Rectal smooth muscle tissue (tissue), 1 donor: ENCODE data around the gene MYADML2.

Source experiments
- H3K27ac ChIP-seq: one replicate; pipeline ENCODE4 v1.7.0; 2013; ENCODE audit warnings: low read depth, low read length, inconsistent platforms
- H3K27me3 ChIP-seq: one replicate; pipeline ENCODE4 v1.7.0; 2013; ENCODE audit warnings: low read length; ENCODE audit not compliant: control insufficient read depth, insufficient read depth
- H3K36me3 ChIP-seq: one replicate; pipeline ENCODE4 v1.7.0; 2013; ENCODE audit warnings: low read length; ENCODE audit not compliant: control insufficient read depth, insufficient read depth
- H3K4me1 ChIP-seq: one replicate; pipeline ENCODE4 v1.7.0; 2013; ENCODE audit warnings: low read length; ENCODE audit not compliant: control insufficient read depth, insufficient read depth
- H3K4me3 ChIP-seq: one replicate; pipeline ENCODE4 v1.7.0; 2013; ENCODE audit warnings: low read length
- H3K9ac ChIP-seq: one replicate; pipeline ENCODE4 v1.7.0; 2013; ENCODE audit warnings: low read length

MYADML2 gene

DNA sequence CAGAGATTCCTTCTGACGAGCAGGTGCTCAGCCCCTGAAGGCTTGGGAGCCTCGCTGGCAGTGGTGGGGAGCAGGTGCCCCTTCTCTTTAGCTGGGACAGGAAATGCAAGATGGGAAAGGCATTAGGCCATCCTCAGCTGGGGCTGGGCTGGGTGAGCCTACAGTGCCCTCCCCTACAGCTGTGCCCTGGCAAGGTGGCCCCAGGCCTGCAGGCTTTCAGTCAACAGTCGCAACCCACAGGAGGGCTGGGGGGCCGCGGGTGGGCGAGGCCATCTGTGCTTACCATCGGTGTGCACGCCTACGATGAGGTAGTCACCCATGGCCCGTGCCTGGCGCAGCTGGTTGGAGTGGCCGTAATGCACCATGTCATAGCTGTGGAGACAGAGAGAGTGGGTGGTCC is 37.8 kb downstream of the MYADML2 start:
- no peak overlapping the region for H3K27ac ChIP-seq
- peaks cover 13% of the 10 kb centered on the region for H3K36me3 ChIP-seq
- no peaks in the 10 kb centered on the region for H3K27me3 ChIP-seq
- no peak overlapping the region for H3K4me3 ChIP-seq
- no peak overlapping the region for H3K9ac ChIP-seq
- H3K4me1 ChIP-seq = peaks cover 5% of the 10 kb centered on the region

DNA sequence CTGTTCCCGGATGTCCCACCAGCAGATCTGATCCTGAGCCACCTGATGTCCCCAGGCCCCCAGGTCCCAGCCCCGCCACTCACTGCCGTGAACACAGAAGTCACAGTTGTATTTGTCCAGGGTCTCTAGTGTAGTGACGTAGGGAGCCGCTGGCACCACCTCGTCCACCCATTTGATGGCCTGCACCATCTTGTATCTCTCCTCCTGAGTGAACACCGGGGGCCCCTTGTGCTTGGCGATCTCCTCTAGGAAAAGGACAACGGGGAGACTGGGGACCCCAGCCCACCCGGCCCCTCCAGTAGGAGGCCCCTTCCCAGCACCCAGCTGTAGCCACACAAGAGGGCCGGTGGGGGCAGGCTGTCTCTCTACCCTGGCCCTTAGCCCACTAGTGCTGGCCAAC is 38.2 kb downstream of the MYADML2 start:
- Histone ChIP-seq H3K27me3 (no peaks in the 10 kb centered on the region), H3K27ac (no peak overlapping the region), H3K4me3 (no peak overlapping the region), H3K36me3 (peaks cover 9% of the 10 kb centered on the region), H3K9ac (no peak overlapping the region), H3K4me1 (peaks cover 5% of the 10 kb centered on the region)

DNA sequence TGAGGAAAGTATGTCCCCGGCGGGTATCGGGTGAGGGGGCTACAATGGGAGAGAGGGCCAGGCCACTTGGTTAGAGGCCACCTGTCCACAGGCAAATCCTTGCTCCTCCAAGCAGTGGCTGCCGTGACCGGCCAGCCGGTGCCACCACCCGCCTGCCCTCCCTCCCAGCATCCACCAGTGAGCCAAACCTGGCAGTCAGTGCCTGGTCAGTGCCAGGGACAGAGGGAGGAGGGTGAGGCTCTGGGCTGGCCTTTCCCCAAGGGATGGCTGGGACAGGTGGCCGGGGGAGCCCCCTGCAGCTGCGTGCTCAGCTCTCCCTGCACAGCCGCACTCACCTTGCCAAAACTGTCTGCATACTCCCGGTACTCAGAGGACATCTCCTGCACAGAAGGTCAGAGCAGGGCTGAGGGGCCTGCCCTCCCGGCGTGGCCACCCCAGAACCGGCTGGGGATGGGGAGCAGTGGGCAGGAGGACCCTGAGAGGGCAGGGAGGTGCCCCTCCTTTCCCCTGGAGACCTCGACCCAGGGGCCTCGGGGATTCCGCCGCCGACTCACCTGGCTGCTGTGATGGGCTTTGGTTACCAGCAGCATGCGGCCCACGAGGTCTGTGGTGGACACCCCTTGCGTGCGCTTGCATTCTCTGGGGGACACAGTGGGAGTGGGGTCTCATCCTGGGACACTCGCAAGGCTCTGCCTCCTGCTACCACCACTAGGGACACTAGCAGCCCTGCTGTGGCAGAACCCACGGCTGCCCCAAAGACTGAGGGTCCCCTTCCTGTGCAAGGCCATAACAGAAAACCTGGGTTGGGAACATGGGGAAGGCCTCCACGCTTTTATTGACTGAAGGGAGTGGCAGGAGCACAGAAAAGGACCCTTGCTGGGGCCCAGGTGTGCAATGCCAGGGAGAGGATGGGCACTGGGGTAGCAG is 39.6 kb downstream of the MYADML2 start:
- Histone ChIP-seq H3K36me3 (no peaks in the 10 kb centered on the region), H3K27me3 (peaks cover 3% of the 10 kb centered on the region), H3K4me3 (no peak overlapping the region), H3K9ac (no peak overlapping the region), H3K4me1 (peaks cover 5% of the 10 kb centered on the region), H3K27ac (no peak overlapping the region)

DNA sequence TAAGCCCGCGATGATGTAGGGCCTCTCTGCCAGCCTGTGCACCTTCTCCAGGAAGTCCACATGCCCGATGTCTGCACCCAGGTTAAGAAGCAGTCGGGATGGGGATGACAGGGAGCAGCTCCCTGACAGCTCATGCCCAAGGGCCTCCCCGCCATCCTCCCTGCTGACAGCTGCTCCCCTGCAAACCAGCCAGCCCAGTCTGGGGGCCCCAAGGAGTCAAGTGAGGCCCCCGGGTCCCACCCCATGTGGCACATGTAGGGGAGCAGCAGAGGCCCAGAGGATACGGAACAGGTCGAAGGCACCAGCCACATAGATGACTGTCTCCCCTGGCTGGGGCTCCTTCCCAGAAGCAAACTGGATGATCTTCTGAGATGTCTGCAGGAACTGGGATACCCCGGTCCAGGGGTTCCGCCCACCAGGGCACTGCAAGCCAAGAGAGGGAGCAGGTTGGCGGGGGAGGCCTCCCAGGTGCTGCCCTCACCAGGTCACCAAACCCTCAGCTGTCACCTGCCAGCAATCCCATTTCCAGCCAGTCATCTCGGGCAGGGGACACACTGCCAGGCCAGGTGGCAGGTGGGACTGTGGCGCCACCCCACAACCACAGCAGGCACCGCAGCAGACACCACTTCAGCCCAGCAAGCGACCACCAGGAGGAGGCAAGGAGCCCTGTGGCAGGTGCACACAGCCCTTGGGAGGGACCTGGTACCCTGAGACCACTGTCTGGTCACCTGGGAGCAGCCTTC is 40.4 kb downstream of the MYADML2 start:
- Histone ChIP-seq H3K4me3 (no peak overlapping the region), H3K27ac (no peak overlapping the region), H3K4me1 (peaks cover 5% of the 10 kb centered on the region)

DNA sequence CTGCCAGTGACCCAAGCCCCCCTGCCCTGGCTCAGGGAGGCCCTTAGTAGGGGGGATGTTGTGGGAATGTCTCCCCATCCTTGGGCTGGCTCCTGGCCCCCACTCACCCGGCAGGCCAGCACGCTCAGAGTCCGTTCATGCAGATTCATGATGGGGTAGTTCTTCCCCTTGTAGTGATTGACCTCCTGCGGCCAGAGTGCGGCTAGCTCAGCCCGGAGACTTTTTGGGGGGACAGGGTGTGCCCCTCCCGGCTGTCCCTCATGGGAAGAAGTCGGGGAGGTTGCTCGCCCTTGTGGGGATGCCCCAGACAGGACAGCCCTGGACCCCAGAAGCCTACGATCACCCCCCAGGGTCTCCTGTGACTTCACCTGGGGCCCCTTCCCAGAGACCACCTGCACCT is 41.0 kb downstream of the MYADML2 start:
- Histone ChIP-seq H3K27me3 (peaks cover 3% of the 10 kb centered on the region), H3K4me3 (no peak overlapping the region), H3K9ac (no peak overlapping the region), H3K27ac (no peak overlapping the region), H3K36me3 (no peaks in the 10 kb centered on the region), H3K4me1 (peaks cover 5% of the 10 kb centered on the region)

More for the DNA sequence above, 40.4 kb downstream of the MYADML2 start:
- Histone ChIP-seq H3K36me3 (no peaks in the 10 kb centered on the region), H3K27me3 (peaks cover 3% of the 10 kb centered on the region), H3K9ac (no peak overlapping the region)

DNA sequence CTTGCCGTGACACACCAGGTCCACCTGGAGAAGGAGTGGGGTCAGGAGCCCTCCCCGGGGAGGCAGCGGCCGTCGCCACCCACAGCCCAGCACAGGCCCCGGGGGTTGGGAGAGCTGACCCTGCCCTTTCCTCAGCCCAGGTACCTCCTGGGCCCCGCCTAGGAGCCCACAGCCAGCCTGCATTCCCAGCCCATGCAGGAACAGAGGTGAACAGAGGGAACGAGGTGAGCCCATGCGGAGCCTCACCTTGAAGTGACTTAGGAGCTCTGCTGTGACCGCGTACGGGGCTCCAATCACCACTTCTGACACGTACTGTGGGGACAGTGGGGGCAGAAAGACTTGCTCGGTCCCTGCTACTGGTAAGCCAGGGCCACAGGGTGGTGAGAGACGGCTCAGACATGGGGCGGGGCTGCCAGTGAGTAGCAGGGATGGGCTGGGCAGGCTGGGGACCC is 41.6 kb downstream of the MYADML2 start:
- H3K4me1 ChIP-seq = peaks cover 1% of the 10 kb centered on the region
- H3K27me3 ChIP-seq = peaks cover 3% of the 10 kb centered on the region
- H3K9ac ChIP-seq = no peak overlapping the region
- H3K27ac ChIP-seq = no peak overlapping the region
- no peaks in the 10 kb centered on the region for H3K36me3 ChIP-seq
- H3K4me3 ChIP-seq = no peak overlapping the region

DNA sequence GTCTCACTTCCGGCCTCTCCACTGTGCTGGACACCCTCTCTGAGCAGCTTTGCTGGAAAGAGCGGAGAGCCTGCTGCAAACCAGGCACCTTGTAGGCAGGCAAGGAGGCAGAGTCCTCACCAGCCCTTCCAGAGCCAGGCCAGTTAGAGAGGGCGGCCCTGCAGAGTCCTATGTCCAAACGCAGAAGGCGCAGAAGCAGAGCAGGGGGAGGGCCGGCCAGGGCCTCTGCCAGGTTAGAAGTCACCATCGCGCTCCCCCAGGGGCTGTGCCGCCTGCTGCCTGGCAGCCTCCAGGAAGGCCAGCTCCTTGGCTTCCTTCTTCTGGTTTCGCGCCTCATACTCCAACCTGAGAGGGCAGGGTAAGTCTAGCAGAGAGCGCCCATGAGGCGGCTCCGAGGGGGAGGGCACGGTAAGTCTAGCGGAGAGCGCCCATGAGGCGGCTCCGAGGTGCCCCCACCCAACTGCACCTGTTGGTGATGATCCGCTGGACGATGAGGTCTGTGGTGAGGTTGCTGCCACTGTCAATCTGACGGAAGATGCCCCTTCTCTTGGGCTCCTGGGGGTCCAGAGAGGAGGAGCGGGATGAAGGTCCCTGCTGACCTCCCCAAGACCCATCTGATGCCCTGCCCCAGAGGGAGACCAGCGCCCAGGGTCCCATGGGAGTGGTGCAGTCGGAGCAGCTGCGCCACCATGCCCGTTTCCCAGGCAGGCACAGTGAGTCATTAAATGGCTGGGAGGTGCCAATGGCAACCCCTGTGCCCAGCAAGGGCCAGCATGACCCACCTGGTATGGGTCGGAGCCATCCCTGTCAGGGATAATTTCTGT is 42.2 kb downstream of the MYADML2 start:
- no peak overlapping the region for H3K4me3 ChIP-seq
- no peak overlapping the region for H3K27ac ChIP-seq
- no peak overlapping the region for H3K9ac ChIP-seq
- H3K4me1 ChIP-seq = no peaks in the 10 kb centered on the region
- H3K36me3 ChIP-seq = no peaks in the 10 kb centered on the region
- peaks cover 3% of the 10 kb centered on the region for H3K27me3 ChIP-seq

DNA sequence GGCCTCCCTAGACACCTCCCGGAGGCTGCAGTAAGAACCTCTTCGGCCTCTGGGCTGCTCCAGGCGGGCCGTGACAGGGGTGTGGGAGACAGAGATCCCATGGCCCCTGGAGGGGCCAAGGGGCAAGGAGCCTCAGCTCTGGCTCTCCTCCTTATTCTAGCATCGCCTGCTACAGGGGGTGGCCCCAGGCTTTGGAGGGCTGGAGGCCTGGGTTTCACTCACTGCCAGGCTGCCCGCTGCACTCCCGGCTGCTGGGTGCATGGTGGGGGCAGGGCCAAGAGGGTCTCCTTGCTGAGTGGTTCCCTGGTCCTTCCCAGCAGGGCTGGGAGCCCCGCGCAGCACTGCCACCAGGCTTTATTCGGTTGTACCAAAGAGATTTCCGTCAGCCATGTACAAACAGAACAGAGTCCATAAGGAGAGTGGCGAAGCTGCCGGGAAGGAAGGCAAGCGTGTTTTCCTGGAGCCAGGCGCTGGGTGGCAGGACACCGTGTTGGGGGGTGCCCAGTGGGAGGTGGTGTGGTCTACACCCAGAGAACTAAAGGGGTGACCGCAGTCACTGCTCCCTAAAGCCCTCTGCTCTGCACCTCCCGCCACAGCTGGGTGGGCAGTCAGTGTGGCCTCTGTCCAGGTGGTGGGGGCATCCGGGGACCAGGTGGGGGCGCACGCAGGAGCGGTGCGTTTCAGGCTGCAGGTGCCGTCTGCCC is 43.0 kb downstream of the MYADML2 start:
- H3K9ac ChIP-seq = no peak overlapping the region
- H3K27me3 ChIP-seq = peaks cover 3% of the 10 kb centered on the region
- H3K4me3 ChIP-seq = no peak overlapping the region
- no peaks in the 10 kb centered on the region for H3K4me1 ChIP-seq
- H3K27ac ChIP-seq = no peak overlapping the region
- H3K36me3 ChIP-seq = no peaks in the 10 kb centered on the region

DNA sequence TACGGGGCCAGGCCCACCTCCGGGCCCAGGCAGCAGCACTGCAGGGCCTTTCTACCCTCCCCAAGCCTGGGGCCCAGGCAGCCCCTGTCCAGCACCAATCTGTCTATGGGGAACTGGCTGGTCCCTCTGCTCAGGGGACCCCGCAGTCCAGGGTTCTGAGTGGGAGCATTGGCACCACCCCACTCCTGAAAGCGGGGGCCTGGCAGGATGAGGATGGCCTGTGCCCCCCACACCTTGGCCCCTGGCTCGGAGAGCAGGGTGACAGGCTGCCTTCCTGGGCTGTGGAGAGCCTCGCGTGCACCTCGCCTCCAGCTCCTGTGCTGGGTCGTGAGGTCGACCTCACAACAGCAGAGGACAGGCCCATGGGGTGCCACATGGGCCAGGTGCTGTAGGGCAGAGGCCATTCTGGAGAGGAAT is 43.6 kb downstream of the MYADML2 start:
- no peak overlapping the region for H3K4me3 ChIP-seq
- peaks cover 4% of the 10 kb centered on the region for H3K36me3 ChIP-seq

DNA sequence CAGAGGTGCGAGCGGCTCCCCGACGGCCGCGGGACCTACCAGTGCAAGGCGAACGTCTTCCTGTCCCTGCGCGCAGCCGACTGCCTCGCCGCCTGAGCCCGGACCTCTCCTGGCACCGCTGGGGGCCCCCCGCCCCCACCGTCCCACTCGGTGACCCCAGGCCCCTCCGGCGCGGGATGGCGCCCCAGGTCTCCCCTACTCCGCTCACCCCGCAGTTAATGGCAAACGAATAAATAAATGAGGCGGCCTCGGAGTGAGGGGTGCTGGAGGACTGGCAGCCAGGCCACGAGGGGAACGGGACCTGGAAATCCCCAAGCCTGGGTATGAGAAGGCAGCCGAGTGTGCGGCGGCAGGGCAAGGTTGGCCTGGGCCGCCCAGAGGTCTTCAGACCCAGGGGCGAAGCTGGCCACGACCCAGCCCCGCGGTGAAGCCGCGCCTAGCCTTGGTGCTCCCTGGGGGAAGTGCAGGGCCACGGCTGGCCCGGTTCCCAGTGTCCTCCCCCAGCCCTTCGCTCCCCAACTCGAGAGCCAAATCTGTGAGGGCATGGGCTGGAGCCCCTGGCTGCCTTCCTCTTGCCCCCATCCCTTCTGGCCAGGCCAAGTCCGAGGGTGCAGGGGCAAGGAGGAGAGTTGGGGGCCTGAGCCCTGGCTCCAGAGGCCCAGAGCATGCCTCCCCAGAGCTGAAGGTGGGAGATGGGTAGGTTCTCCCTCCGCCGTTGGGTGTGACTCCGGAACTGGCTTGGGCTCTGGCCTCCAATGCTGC is 44.2 kb downstream of the MYADML2 start:
- Histone ChIP-seq H3K27ac (no peak overlapping the region), H3K4me1 (no peaks in the 10 kb centered on the region), H3K36me3 (peaks cover 8% of the 10 kb centered on the region), H3K9ac (no peak overlapping the region), H3K27me3 (peaks cover 3% of the 10 kb centered on the region), H3K4me3 (no peak overlapping the region)

More for the DNA sequence above, 43.6 kb downstream of the MYADML2 start:
- no peak overlapping the region for H3K9ac ChIP-seq
- no peak overlapping the region for H3K27ac ChIP-seq
- peaks cover 3% of the 10 kb centered on the region for H3K27me3 ChIP-seq
- H3K4me1 ChIP-seq = no peaks in the 10 kb centered on the region

DNA sequence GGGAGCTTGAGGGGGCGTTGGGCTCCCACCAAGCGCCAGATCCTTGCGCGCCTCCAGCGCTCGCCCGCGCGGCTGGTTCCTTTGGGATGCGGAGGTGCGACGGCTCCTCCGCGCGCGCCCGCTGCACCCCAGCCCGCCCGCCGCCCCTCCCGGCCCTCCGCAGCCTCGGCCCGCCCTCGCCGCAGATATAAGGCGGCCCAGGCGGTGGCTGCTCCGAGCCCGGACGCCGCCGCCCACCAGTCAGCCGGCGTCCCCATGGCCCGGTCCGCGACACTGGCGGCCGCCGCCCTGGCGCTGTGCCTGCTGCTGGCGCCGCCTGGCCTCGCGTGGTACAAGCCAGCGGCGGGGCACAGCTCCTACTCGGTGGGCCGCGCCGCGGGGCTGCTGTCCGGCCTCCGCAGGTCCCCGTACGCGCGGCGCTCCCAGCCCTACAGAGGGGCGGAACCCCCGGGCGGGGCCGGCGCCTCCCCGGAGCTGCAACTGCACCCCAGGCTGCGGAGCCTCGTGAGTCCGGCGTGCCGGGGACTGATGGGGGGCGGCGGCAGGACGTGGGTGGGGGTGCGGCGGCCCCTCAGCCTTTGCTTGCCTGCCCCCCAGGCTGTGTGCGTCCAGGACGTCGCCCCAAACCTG is 44.9 kb downstream of the MYADML2 start, which contains the start of gene NPB:
Gene NPB (plus strand): TSS at position 216 of the 630 bp plus-strand sequence. CDS start 40 bp downstream, at position 256.
- no peaks in the 10 kb centered on the region for H3K4me1 ChIP-seq
- no peak within 1 kb of the TSS for H3K27ac ChIP-seq
- H3K4me3 ChIP-seq = peak within 1 kb of the TSS; percentile 24
- peaks cover 3% of the 10 kb centered on the region for H3K27me3 ChIP-seq
- H3K36me3 ChIP-seq = peaks cover 8% of the 10 kb centered on the region
- no peak within 1 kb of the TSS for H3K9ac ChIP-seq
